ENCODE measurements around the gene HES5. TPM values are rescaled to one million over a fixed set of nuclear protein-coding genes. Genes with fewer than 3 reads are reported as not detected.

Gene HES5
- total and polyA plus RNA-seq, 2 donors (not counting 3 experiments of a cell fraction or from before 2014, with no cell fraction given) = 0.07 TPM; not detected in 1

DNA sequence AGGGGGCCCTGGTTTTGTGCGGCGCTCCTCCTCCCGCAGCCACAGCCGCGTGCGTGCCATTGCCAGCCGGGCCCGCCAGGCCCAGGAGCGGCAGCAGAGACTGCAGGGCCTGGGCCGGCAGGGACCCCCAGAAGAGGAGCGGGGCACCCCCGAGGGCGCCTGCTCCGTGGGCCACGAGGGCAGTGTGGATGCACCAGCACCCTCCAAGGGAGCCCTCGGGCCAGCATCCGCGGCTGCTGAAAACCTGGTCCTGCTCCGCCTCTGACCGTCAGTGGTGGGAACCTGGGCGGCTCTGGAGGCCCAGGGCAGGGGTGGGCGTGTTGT is 25.2 kb downstream of the HES5 start:
- DNase-seq (ENCODE audit: low read depth, low spot score) (no peak), FAIRE-seq (no peak)
- H2AFZ ChIP-seq (ENCODE audit: low read depth, low read length) = no peak overlapping the region
- no peaks in the 10 kb centered on the region for H3K79me2 ChIP-seq (ENCODE audit: control insufficient read depth, insufficient read depth, low read length)
- H4K20me1 ChIP-seq (replicated peaks; ENCODE audit: control insufficient read depth, extremely low read depth, insufficient read depth, low read length) = no peaks in the 10 kb centered on the region
- H3K27ac ChIP-seq (ENCODE audit: insufficient read depth, low read depth, low read length) = no peak overlapping the region
- intact Hi-C loops (cut with micrococcal nuclease) (loop anchor here (5.0 kb wide), 1 partner anchor 93 kb away; the partner anchor contains the start of gene PEX10), dilution Hi-C loops (cut with MboI; ENCODE audit: extremely low pct_ligation_motif_present, low sequenced_read_pairs) (no loop called here)
- H3K27me3 ChIP-seq (ENCODE audit: control insufficient read depth in 2 of 2, insufficient read depth in 2 of 2, low read length in 2 of 2) = no peaks in the 10 kb centered on the region
- BruUV-seq (replicated peaks) = no TSS peak
- H3K4me2 ChIP-seq (ENCODE audit: insufficient read depth, low read length) = no peak overlapping the region
- H3K9ac ChIP-seq (replicated peaks; ENCODE audit: extremely low read depth, insufficient read depth, low read length) = no peak overlapping the region
- H3K9me3 ChIP-seq (replicated peaks; ENCODE audit: control insufficient read depth, insufficient read depth, low read length) = no peaks in the 10 kb centered on the region
- POLR2A ChIA-PET = no interaction called here
- CTCF ChIA-PET = no interaction called here
- TF ChIP-seq POLR2A (IDR thresholded peaks at IDR 0.05; ENCODE audit: low read depth, low read length) (no peak), MYC (IDR thresholded peaks at IDR 0.05; ENCODE audit: low read depth, low read length) (no peak), FOS (IDR thresholded peaks at IDR 0.05; ENCODE audit: borderline replicate concordance, insufficient read depth, low read length) (no peak), GATA2 (IDR thresholded peaks at IDR 0.05; ENCODE audit: insufficient read depth, insufficient read length, low read depth, low read length) (no peak), POLR2AphosphoS5 (IDR thresholded peaks at IDR 0.05; ENCODE audit: insufficient read depth, low read depth, low read length) (no peak), JUN (IDR thresholded peaks at IDR 0.05; ENCODE audit: borderline replicate concordance, insufficient read depth, insufficient read length, low read depth) (no peak), EZH2 (IDR thresholded peaks at IDR 0.05; ENCODE audit: borderline replicate concordance, low read depth, low read length, severe bottlenecking) (no peak)
- TF ChIP-seq, protein P1, sequence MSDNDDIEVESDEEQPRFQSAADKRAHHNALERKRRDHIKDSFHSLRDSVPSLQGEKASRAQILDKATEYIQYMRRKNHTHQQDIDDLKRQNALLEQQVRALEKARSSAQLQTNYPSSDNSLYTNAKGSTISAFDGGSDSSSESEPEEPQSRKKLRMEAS (IDR thresholded peaks at IDR 0.05; ENCODE audit: insufficient read depth, insufficient read length) = no peak
- TF ChIP-seq, protein P2, sequence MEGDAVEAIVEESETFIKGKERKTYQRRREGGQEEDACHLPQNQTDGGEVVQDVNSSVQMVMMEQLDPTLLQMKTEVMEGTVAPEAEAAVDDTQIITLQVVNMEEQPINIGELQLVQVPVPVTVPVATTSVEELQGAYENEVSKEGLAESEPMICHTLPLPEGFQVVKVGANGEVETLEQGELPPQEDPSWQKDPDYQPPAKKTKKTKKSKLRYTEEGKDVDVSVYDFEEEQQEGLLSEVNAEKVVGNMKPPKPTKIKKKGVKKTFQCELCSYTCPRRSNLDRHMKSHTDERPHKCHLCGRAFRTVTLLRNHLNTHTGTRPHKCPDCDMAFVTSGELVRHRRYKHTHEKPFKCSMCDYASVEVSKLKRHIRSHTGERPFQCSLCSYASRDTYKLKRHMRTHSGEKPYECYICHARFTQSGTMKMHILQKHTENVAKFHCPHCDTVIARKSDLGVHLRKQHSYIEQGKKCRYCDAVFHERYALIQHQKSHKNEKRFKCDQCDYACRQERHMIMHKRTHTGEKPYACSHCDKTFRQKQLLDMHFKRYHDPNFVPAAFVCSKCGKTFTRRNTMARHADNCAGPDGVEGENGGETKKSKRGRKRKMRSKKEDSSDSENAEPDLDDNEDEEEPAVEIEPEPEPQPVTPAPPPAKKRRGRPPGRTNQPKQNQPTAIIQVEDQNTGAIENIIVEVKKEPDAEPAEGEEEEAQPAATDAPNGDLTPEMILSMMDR (IDR thresholded peaks at IDR 0.05; ENCODE audit: extremely low read depth in 1 of 2, insufficient read depth in 1 of 2, low read depth in 1 of 2, low read length in 2 of 2) = no peak
- peaks cover 0 to 15% of the 10 kb centered on the region in 2 experiments for H3K36me3 ChIP-seq (ENCODE audit: control insufficient read depth in 2 of 2, extremely low read depth in 1 of 2, insufficient read depth in 2 of 2, low read length in 2 of 2)
- no peak overlapping the region for H3K4me3 ChIP-seq (replicated peaks in 1 of 3; ENCODE audit: insufficient read depth in 1 of 3, low read depth in 1 of 3, low read length in 3 of 3)
- H3K4me1 ChIP-seq (ENCODE audit: control insufficient read depth, extremely low read depth, insufficient read depth, low read length) = no peaks in the 10 kb centered on the region
- H3K9me1 ChIP-seq (replicated peaks; ENCODE audit: control insufficient read depth, extremely low read depth, insufficient read depth, low read length) = no peaks in the 10 kb centered on the region

Data from endothelial cell of umbilical vein (primary cell).